Right renal pelvis (tissue), 4 donors: ENCODE data around the gene RPL41. TPM values are rescaled to one million over a fixed set of nuclear protein-coding genes. Genes with fewer than 3 reads are reported as not detected.
"Not testable (repeated sequence)": the region's sequence is repeated elsewhere in the genome, so short reads cannot be mapped to it uniquely, and the experiment has no call there.

Experiments
- DNase-seq, 4 donors: peaks; one replicate each; pipeline ENCODE4 v3.0.0-alpha.2; 2013; ENCODE audit warnings: low read depth in 4 of 4, low spot score in 3 of 4, missing footprints in 1 of 4
- polyA plus RNA-seq, 4 donors: library from polyadenylated mRNA; unstranded; fragments of 120-200 nt; gene quantifications; one replicate each; pipeline ENCODE4 v1.2.1, GENCODE V29; 2013; ENCODE audit not compliant: insufficient read length in 4 of 4

The RPL41 gene
- polyA plus RNA-seq, 4 donors: 4,780 to 5,144 (median 4,856) TPM

GRCh38 chr12:56152756-56153677, 36.6 kb downstream of the RPL41 start:
- no peak for DNase-seq

- DNase-seq: no peak
Measured at GRCh38 chr12:56153678-56154065, 37.2 kb downstream of the RPL41 start.

- no peak for DNase-seq
Measured at GRCh38 chr12:56154246-56154771, 37.9 kb downstream of the RPL41 start.

GRCh38 chr12:56154818-56155217, 38.4 kb downstream of the RPL41 start:
- DNase-seq: no peak

GRCh38 chr12:56155256-56155845, 38.9 kb downstream of the RPL41 start:
- DNase-seq: no peak

GRCh38 chr12:56156464-56157200, 40.2 kb downstream of the RPL41 start:
- not testable (repeated sequence) for DNase-seq

GRCh38 chr12:56157201-56158028, 41.0 kb downstream of the RPL41 start:
- peak; percentile 79 to 89 (median 82) for DNase-seq

GRCh38 chr12:56158029-56158925, 41.8 kb downstream of the RPL41 start, which contains the start of gene MYL6:
MYL6 (plus strand) TSS chr12:56158359; CDS start chr12:56158402, 43 bp downstream.
- DNase-seq: peak; percentile 95 to 98 (median 98)

- peak in 3 of 4 donors; percentile 21 to 49 (median 40) for DNase-seq
Measured at GRCh38 chr12:56158926-56159461, 42.6 kb downstream of the RPL41 start.

- DNase-seq: no peak
Measured at GRCh38 chr12:56159482-56160192, 43.2 kb downstream of the RPL41 start.

GRCh38 chr12:56160193-56160763, 43.8 kb downstream of the RPL41 start:
- DNase-seq: no peak

GRCh38 chr12:56160894-56161689, 44.7 kb downstream of the RPL41 start:
- no peak for DNase-seq

- no peak for DNase-seq
Measured at GRCh38 chr12:56161690-56162351, 45.4 kb downstream of the RPL41 start.

- DNase-seq: no peak
Measured at GRCh38 chr12:56162468-56163290, 46.2 kb downstream of the RPL41 start.

GRCh38 chr12:56163533-56164344, 47.3 kb downstream of the RPL41 start:
- no peak for DNase-seq
